ENCODE measurements around the gene MS4A7. TPM values are rescaled to one million over a fixed set of nuclear protein-coding genes. Genes with fewer than 3 reads are reported as not detected.
A peak's percentile ranks its signal among the peaks of the same experiment; 100 is the strongest.
"Not testable (repeated sequence)": the region's sequence is repeated elsewhere in the genome, so short reads cannot be mapped to it uniquely, and the experiment has no call there.

MS4A7 gene
- total RNA-seq, 1 donor from 2014 or later = not detected

DNA sequence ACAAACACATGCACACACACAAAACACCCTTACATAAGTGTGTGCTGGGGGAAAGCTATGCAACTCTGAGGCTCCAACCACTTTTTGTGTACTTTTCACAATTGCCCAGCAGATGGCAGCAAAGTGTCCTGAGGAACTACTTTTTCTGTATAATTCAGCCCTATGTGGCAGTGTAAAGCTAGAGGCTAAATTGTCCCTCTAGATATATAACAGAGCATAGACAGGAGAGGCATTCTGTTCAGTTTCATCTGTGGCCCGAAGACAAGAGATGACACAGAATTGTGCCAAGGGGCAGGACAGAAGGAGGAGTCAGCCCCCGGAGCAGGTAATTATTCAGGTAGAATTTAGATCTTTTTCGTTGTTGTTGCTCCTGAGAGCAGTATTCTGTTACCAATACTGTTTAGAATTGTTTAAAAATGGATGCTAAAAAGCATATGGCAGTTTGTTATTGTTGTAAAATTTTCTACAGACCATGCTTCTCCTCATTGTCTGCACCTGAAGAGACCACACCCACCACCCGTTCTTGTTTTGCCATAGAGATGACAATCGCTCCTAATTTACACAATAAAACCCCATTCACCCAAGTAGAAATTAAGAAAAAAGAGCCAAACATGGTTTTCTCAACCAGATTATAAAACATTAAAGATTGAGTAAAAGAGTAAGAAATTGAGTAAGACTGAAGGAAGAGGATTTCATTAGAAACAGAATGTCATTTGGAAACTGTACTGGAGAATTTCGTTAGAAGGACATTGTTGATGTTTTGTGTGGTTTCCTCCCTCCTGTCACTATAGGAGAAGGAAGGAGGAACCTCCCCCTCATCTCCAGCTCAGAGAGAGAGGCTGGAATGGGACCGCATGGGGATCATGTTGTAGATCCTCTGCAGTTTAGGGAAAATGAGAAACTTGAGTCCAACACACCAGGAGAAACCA is 14.5 kb upstream of the MS4A7 start:
- Mint-ChIP-seq H3K36me3 (ENCODE audit: low read depth) (no peaks in the 10 kb centered on the region), H3K27me3 (ENCODE audit: low read depth) (peaks cover 40% of the 10 kb centered on the region), H3K4me3 (ENCODE audit: unreplicated experiment) (no peak overlapping the region), H3K9me3 (ENCODE audit: low read depth) (no peaks in the 10 kb centered on the region), H3K4me1 (ENCODE audit: low read depth) (no peaks in the 10 kb centered on the region), H3K27ac (ENCODE audit: unreplicated experiment) (no peak overlapping the region)
- peak; percentile 85 for TF ChIP-seq CTCF (IDR thresholded peaks at IDR 0.05)
- no peak for DNase-seq (ENCODE audit: low spot score)

DNA sequence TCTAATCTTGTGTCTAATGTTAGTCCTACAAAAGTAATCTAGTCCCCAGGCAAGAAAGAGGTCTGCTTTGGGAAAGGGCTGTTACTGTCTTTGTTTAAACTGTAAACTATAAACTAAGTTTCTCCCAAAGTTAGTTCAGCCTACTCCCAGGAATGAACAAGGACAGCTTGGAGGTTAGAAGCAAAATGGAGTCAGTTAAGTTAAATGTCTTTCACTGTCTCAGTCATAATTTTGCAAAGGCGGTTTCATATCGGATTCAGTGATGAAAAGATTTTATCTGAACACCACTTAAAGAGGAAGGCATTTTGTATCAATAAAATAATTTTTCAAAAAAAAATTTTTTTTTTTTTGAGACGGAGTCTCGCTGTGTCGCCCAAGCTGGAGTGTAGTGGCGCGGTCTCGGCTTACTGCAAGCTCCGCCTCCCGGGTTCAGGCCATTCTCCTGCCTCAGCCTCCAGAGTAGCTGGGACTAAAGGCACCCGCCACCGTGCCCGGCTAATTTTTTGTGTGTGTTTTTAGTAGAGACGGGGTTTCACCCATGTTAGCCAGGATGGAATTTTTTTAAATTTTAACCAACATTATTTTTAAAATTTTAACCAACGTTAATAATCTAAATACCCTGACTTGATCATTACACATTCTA is 11.9 kb upstream of the MS4A7 start:
- H3K4me3 Mint-ChIP-seq (ENCODE audit: unreplicated experiment); H3K36me3 Mint-ChIP-seq (ENCODE audit: low read depth); H3K27ac Mint-ChIP-seq (ENCODE audit: unreplicated experiment); H3K4me1 Mint-ChIP-seq (ENCODE audit: low read depth); DNase-seq (ENCODE audit: low spot score); H3K9me3 Mint-ChIP-seq (ENCODE audit: low read depth): not testable (repeated sequence)
- peaks cover 36% of the 10 kb centered on the region for H3K27me3 Mint-ChIP-seq (ENCODE audit: low read depth)

DNA sequence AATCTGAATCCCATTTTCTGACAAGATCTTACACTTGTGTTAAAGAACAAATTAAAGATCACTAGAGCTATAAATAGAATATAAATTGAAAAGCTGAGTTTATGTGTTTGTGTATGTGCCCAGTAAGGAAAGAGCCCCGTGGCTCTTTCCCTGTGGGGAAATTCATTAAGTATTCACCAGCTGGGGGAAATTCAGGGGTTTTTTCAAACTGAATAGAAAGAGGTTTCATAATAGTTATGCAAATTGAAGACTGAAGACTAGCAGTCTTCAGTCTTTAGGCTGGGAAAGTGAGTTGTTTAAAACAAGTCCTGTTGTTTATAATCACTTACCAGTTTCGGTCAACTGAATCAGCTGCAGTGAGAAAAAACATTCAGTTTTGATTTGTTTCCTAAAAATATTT is 11.3 kb upstream of the MS4A7 start:
- H3K4me1 Mint-ChIP-seq (ENCODE audit: low read depth) = peaks cover 8% of the 10 kb centered on the region
- no peaks in the 10 kb centered on the region for H3K36me3 Mint-ChIP-seq (ENCODE audit: low read depth)
- no peak overlapping the region for H3K4me3 Mint-ChIP-seq (ENCODE audit: unreplicated experiment)
- H3K27me3 Mint-ChIP-seq (ENCODE audit: low read depth) = peaks cover 32% of the 10 kb centered on the region
- DNase-seq (ENCODE audit: low spot score) = no peak
- H3K27ac Mint-ChIP-seq (ENCODE audit: unreplicated experiment) = no peak overlapping the region
- H3K9me3 Mint-ChIP-seq (ENCODE audit: low read depth) = no peaks in the 10 kb centered on the region
- no peak for TF ChIP-seq CTCF (IDR thresholded peaks at IDR 0.05)

DNA sequence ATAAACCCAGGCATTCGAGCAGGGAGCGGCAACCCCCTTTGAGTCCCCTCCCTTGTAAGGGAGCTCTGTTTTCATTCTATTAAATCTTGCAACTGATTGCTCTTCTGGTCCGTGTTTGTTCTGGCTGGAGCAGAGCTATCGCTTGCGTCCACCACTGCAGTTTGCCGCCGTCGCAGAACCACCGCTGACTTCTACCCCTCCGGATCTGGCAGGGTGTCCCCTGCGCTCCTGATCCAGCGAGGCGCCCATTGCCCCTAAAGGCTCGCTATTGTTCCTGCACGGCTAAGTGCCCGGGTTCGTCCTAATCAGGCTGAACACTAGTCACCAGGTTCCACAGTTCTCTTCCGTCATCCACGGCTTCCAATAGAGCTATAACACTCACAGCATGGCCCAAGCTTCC is 10.4 kb upstream of the MS4A7 start:
- DNase-seq (ENCODE audit: low spot score) = no peak
- Mint-ChIP-seq H3K36me3 (ENCODE audit: low read depth) (no peaks in the 10 kb centered on the region), H3K4me3 (ENCODE audit: unreplicated experiment) (no peak overlapping the region), H3K4me1 (ENCODE audit: low read depth) (peaks cover 8% of the 10 kb centered on the region), H3K27me3 (ENCODE audit: low read depth) (peaks cover 32% of the 10 kb centered on the region), H3K27ac (ENCODE audit: unreplicated experiment) (no peak overlapping the region), H3K9me3 (ENCODE audit: low read depth) (no peaks in the 10 kb centered on the region)
- no peak for TF ChIP-seq CTCF (IDR thresholded peaks at IDR 0.05)

DNA sequence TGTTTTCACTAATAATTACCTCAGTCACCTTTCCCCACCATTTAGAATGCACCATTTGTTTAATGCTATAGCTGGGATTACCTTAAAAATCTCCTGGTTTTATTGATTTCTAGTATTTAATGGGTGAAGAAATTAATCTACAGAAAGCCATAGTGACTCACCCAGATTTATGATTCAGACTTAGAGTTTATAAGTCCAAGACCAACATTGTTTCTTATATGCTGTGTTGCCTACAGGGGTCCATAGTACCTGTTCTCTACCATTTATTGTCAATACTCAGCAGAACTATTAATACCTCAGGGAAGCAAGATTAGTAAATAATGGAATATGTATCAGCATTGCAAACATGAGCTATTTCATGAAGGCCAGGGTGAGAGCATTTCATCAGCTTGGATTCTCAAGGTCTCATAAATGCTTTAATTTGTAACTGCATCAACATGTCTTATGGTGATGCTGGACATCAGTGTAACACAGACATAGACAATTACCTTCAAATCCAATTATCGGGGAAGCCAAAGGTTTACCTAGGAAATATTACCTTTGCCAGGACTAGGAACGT is 8.0 kb upstream of the MS4A7 start:
- Mint-ChIP-seq H3K4me3 (ENCODE audit: unreplicated experiment) (no peak overlapping the region), H3K9me3 (ENCODE audit: low read depth) (no peaks in the 10 kb centered on the region), H3K36me3 (ENCODE audit: low read depth) (no peaks in the 10 kb centered on the region), H3K4me1 (ENCODE audit: low read depth) (peaks cover 8% of the 10 kb centered on the region), H3K27me3 (ENCODE audit: low read depth) (peaks cover 12% of the 10 kb centered on the region), H3K27ac (ENCODE audit: unreplicated experiment) (no peak overlapping the region)
- TF ChIP-seq CTCF (IDR thresholded peaks at IDR 0.05) = no peak
- no peak for DNase-seq (ENCODE audit: low spot score)
